Measurements from ENCODE around the gene KIF26B.

Gene KIF26B

GRCh38 chr1:245484176-245484575 is 329.4 kb downstream of the KIF26B start:
- DNase-seq (ENCODE audit: extremely low read depth in 1 of 2, low read depth in 1 of 2): no peak

GRCh38 chr1:245485996-245486395 is 331.2 kb downstream of the KIF26B start:
- no peak for DNase-seq (ENCODE audit: extremely low read depth in 1 of 2, low read depth in 1 of 2)

GRCh38 chr1:245486775-245487470 is 332.1 kb downstream of the KIF26B start:
- DNase-seq (ENCODE audit: extremely low read depth in 1 of 2, low read depth in 1 of 2): no peak

GRCh38 chr1:245488346-245489129 is 333.8 kb downstream of the KIF26B start:
- no peak for DNase-seq (ENCODE audit: extremely low read depth in 1 of 2, low read depth in 1 of 2)

GRCh38 chr1:245489838-245490237 is 335.1 kb downstream of the KIF26B start:
- DNase-seq (ENCODE audit: extremely low read depth in 1 of 2, low read depth in 1 of 2): no peak

- DNase-seq (ENCODE audit: extremely low read depth in 1 of 2, low read depth in 1 of 2): no peak
Measured at GRCh38 chr1:245493029-245493428, 338.2 kb downstream of the KIF26B start.

- no peak for DNase-seq (ENCODE audit: extremely low read depth in 1 of 2, low read depth in 1 of 2)
Measured at GRCh38 chr1:245495681-245496080, 340.9 kb downstream of the KIF26B start.

GRCh38 chr1:245500546-245500945 is 345.8 kb downstream of the KIF26B start:
- DNase-seq (ENCODE audit: extremely low read depth in 1 of 2, low read depth in 1 of 2): no peak

- DNase-seq (ENCODE audit: extremely low read depth in 1 of 2, low read depth in 1 of 2): no peak
Measured at GRCh38 chr1:245501633-245502032, 346.8 kb downstream of the KIF26B start.

- no peak for DNase-seq (ENCODE audit: extremely low read depth in 1 of 2, low read depth in 1 of 2)
Measured at GRCh38 chr1:245503548-245503947, 348.8 kb downstream of the KIF26B start.

- no peak for DNase-seq (ENCODE audit: extremely low read depth in 1 of 2, low read depth in 1 of 2)
Measured at GRCh38 chr1:245510144-245510543, 355.4 kb downstream of the KIF26B start.

- no peak for DNase-seq (ENCODE audit: extremely low read depth in 1 of 2, low read depth in 1 of 2)
Measured at GRCh38 chr1:245512181-245512888, 357.6 kb downstream of the KIF26B start.

- DNase-seq (ENCODE audit: extremely low read depth in 1 of 2, low read depth in 1 of 2): no peak
Measured at GRCh38 chr1:245512980-245513578, 358.3 kb downstream of the KIF26B start.

- no peak for DNase-seq (ENCODE audit: extremely low read depth in 1 of 2, low read depth in 1 of 2)
Measured at GRCh38 chr1:245516284-245516759, 361.5 kb downstream of the KIF26B start.

- no peak for DNase-seq (ENCODE audit: extremely low read depth in 1 of 2, low read depth in 1 of 2)
Measured at GRCh38 chr1:245520611-245521010, 365.8 kb downstream of the KIF26B start.

- DNase-seq (ENCODE audit: extremely low read depth in 1 of 2, low read depth in 1 of 2): no peak
Measured at GRCh38 chr1:245526141-245526540, 371.4 kb downstream of the KIF26B start.

- DNase-seq (ENCODE audit: extremely low read depth in 1 of 2, low read depth in 1 of 2): no peak
Measured at GRCh38 chr1:245528258-245528635, 373.5 kb downstream of the KIF26B start.

- no peak for DNase-seq (ENCODE audit: extremely low read depth in 1 of 2, low read depth in 1 of 2)
Measured at GRCh38 chr1:245530937-245531336, 376.2 kb downstream of the KIF26B start.

GRCh38 chr1:245537992-245538391 is 383.2 kb downstream of the KIF26B start:
- no peak for DNase-seq (ENCODE audit: extremely low read depth in 1 of 2, low read depth in 1 of 2)

- DNase-seq (ENCODE audit: extremely low read depth in 1 of 2, low read depth in 1 of 2): no peak
Measured at GRCh38 chr1:245538671-245539070, 383.9 kb downstream of the KIF26B start.

GRCh38 chr1:245541369-245541768 is 386.6 kb downstream of the KIF26B start:
- DNase-seq (ENCODE audit: extremely low read depth in 1 of 2, low read depth in 1 of 2): no peak

All from activated CD8-positive, alpha-beta memory T cell treated with anti-CD3 and anti-CD28 coated beads for 1 hour (primary cell).